ENCODE results near the gene IKZF2.

Gene IKZF2

DNA sequence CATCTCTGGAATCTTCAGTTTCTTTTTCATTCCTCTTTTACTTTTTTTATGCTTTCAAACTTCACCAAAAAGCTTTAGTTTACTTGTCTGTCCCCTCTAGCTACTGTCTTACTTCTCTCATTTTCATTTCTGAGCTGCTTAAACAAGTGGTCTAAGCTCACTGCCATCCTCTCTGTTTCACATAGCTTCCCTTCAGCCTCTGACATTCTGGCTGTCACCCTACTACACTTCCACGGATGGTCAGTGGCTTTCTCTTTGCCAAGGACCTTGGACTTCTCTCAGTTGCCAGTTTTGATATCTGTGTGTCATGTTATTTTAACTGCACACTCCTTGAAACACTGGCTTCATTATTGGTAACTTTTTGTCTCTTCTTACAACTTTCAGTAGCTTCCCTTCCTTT lies 176.1 kb downstream of the IKZF2 start:
- H3K9me3 Mint-ChIP-seq, result no peaks in the 10 kb centered on the region
- DNase-seq (ENCODE audit: low spot score), result no peak
- peaks cover 5% of the 10 kb centered on the region for H3K36me3 Mint-ChIP-seq (ENCODE audit: low read depth)
- no peak overlapping the region for H3K27ac Mint-ChIP-seq
- H3K27me3 Mint-ChIP-seq (ENCODE audit: low read depth), result peaks cover 22% of the 10 kb centered on the region
- peaks cover 25% of the 10 kb centered on the region for H3K4me1 Mint-ChIP-seq (ENCODE audit: low read depth)
- no peak overlapping the region for H3K4me3 Mint-ChIP-seq

DNA sequence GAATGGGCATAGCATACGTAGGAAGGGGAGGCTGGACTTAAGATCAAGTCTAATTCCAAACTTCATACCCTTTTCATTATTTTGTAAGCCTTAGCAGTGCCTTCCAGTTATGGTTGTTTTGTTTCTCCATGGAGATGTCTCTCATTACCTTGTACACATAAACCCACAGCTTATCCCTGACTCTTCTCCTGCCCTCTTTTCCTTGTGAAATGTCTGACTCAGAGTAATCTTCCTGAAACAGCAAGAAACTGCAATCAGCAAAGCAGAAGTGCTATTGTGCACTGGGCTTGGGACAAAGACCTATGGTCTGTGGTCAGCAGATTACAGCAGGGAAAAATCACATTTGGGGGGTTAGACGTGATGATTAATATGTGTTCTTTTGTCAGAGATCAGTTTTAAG lies 176.7 kb downstream of the IKZF2 start:
- no peak for DNase-seq (ENCODE audit: low spot score)
- peaks cover 21% of the 10 kb centered on the region for H3K4me1 Mint-ChIP-seq (ENCODE audit: low read depth)
- H3K36me3 Mint-ChIP-seq (ENCODE audit: low read depth), result peaks cover 7% of the 10 kb centered on the region
- H3K27me3 Mint-ChIP-seq (ENCODE audit: low read depth), result peaks cover 24% of the 10 kb centered on the region
- H3K4me3 Mint-ChIP-seq, result no peak overlapping the region
- H3K9me3 Mint-ChIP-seq, result no peaks in the 10 kb centered on the region
- no peak overlapping the region for H3K27ac Mint-ChIP-seq

DNA sequence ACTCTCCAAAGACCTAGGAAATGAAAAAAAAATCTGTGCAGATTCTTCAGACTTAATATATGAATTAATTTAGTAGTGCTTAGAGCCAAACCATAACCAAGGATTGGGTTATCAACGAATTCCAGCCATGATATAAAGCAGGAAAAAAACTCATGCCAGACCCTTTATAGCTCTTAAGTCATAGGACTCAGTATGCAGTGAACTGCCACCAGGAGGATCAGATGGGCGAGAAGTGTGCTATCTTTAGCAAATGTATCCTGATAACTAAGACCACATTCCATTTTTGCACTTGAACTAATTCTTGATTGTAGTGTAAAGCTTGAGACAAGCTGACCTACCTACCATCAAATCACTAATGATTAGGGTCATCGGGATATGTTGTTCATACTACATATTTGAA lies 178.1 kb downstream of the IKZF2 start:
- no peak for DNase-seq (ENCODE audit: low spot score)
- peaks cover 22% of the 10 kb centered on the region for H3K4me1 Mint-ChIP-seq (ENCODE audit: low read depth)
- H3K4me3 Mint-ChIP-seq, result no peak overlapping the region
- H3K9me3 Mint-ChIP-seq, result no peaks in the 10 kb centered on the region
- H3K36me3 Mint-ChIP-seq (ENCODE audit: low read depth), result peaks cover 7% of the 10 kb centered on the region
- peaks cover 24% of the 10 kb centered on the region for H3K27me3 Mint-ChIP-seq (ENCODE audit: low read depth)
- no peak overlapping the region for H3K27ac Mint-ChIP-seq

DNA sequence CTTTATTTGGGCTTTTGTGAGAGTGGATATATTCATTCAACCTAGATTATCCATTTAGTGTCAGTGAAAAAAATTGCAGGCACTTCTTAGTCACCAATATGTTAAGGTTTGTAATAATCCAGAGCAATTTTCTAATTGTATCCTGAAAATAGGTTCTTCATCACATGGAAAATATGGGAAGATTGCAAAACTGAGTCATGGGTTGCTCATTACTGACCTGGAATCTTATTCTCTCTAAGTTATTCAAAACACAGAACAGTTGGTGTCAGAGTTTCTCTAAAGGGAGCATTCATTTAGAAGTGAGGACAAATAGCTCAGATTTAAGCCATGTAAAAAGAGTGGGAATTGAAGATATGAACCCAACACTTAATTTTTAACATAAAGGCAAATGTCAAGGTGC lies 181.3 kb downstream of the IKZF2 start:
- Mint-ChIP-seq H3K27ac (no peak overlapping the region), H3K9me3 (no peaks in the 10 kb centered on the region), H3K36me3 (ENCODE audit: low read depth) (peaks cover 4% of the 10 kb centered on the region), H3K4me1 (ENCODE audit: low read depth) (peaks cover 27% of the 10 kb centered on the region), H3K4me3 (no peak overlapping the region), H3K27me3 (ENCODE audit: low read depth) (peaks cover 9% of the 10 kb centered on the region)
- no peak for DNase-seq (ENCODE audit: low spot score)

DNA sequence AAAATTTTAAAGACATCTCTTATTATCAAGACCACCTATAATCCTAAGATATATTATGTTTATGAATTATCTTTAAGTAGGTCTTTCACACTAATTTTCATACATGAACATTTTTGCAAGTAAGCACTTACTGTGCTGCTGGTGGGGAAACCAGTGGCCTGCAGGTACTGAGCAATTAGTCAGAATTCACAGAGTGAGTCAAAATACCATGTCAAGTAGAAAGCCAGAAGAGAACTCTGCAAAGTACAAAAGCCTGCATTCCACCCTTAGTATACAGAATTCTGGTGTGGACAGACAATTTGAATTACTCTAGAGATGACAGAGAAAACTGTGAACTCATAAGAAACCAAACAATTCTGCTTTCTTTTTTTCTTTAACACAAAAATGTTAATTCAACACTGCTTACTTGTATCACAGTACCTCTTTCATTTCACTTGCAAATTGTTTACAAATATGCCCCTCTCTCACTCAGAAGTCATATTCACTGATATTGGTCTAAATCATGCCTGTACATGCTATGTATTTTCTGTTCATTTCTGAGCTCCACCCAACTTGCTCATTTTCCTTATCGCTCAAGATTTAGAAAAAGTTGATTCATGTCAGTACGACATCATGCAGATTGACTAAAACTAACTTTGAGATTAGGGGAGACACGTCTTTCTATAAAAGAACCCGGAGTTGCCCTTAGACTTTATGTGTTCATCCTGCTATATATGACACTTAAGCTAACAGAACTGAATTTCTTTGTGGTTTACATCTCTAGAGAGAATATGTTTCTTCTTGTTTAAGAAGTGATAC lies 182.9 kb downstream of the IKZF2 start:
- H3K27me3 Mint-ChIP-seq (ENCODE audit: low read depth), result peaks cover 9% of the 10 kb centered on the region
- no peaks in the 10 kb centered on the region for H3K9me3 Mint-ChIP-seq
- DNase-seq (ENCODE audit: low spot score), result peak; percentile 24
- H3K27ac Mint-ChIP-seq, result peak overlapping the region; percentile 66
- H3K4me3 Mint-ChIP-seq, result peak overlapping the region; percentile 55
- H3K4me1 Mint-ChIP-seq (ENCODE audit: low read depth), result peaks cover 26% of the 10 kb centered on the region
- H3K36me3 Mint-ChIP-seq (ENCODE audit: low read depth), result peaks cover 4% of the 10 kb centered on the region

DNA sequence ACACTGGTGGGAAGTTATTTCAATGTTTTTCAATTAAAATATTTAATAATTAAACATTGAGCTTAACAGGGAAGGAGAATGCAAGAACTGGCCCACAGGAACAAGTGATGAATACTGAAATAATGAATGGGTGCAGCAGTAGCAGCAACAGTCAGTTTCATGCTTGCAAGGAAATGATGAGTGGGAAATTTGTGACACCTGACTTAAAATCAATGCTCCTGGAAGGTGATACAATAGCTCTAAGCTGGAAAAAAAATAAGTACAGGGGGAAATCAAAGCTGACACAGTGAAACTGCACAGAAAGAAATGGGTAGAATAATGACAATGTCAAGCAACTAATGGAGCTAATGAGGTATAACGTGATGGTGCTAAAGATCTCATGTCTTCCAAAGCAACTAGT lies 184.5 kb downstream of the IKZF2 start:
- H3K9me3 Mint-ChIP-seq, result peaks cover 4% of the 10 kb centered on the region
- H3K27me3 Mint-ChIP-seq (ENCODE audit: low read depth), result peaks cover 6% of the 10 kb centered on the region
- H3K27ac Mint-ChIP-seq, result no peak overlapping the region
- no peak for DNase-seq (ENCODE audit: low spot score)
- H3K4me3 Mint-ChIP-seq, result no peak overlapping the region
- H3K36me3 Mint-ChIP-seq (ENCODE audit: low read depth), result peaks cover 8% of the 10 kb centered on the region
- H3K4me1 Mint-ChIP-seq (ENCODE audit: low read depth), result peaks cover 26% of the 10 kb centered on the region

DNA sequence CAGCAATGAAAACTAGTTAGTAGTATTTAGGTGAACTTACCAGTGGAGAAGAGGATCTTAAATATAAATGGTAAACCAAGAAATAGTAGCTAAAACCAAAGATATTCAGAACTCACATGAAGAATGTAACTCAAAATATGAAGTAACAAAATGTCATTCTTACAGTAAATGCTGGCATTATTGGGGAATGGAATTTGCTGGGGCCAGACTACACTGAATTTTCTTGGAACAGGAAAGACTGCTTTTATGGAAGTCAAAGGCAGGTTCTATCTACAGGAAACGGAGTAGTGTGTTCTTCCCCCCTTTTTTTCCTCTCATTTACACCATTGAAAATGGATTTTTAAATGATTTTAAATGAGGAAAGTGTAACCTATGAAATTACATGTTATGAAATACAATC lies 188.7 kb downstream of the IKZF2 start:
- peaks cover 4% of the 10 kb centered on the region for H3K9me3 Mint-ChIP-seq
- no peaks in the 10 kb centered on the region for H3K27me3 Mint-ChIP-seq (ENCODE audit: low read depth)
- no peak overlapping the region for H3K4me3 Mint-ChIP-seq
- H3K4me1 Mint-ChIP-seq (ENCODE audit: low read depth), result peaks cover 35% of the 10 kb centered on the region
- no peak overlapping the region for H3K27ac Mint-ChIP-seq
- DNase-seq (ENCODE audit: low spot score), result no peak
- peaks cover 18% of the 10 kb centered on the region for H3K36me3 Mint-ChIP-seq (ENCODE audit: low read depth)

DNA sequence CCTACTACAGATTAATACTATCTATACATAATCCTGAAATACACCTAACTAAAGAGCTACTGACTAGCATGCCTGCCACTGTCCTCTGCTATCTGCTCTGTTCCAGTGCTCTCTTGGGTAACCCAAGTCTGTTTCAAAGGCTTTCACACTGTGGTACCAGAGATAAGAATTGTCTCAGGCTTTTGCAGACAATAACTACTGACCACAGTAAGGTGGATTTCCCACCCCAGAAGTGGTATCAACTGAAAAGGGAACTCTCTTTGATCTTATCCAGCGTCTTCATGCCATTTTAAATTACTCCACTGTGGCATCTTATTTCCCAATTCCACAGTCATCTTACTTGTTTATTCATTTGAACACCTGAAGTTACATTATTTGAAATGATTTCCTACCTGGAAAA lies 190.2 kb downstream of the IKZF2 start:
- no peak overlapping the region for H3K4me3 Mint-ChIP-seq
- peaks cover 20% of the 10 kb centered on the region for H3K36me3 Mint-ChIP-seq (ENCODE audit: low read depth)
- H3K27me3 Mint-ChIP-seq (ENCODE audit: low read depth), result no peaks in the 10 kb centered on the region
- no peak for DNase-seq (ENCODE audit: low spot score)
- H3K4me1 Mint-ChIP-seq (ENCODE audit: low read depth), result peaks cover 42% of the 10 kb centered on the region
- peaks cover 8% of the 10 kb centered on the region for H3K9me3 Mint-ChIP-seq
- no peak overlapping the region for H3K27ac Mint-ChIP-seq

DNA sequence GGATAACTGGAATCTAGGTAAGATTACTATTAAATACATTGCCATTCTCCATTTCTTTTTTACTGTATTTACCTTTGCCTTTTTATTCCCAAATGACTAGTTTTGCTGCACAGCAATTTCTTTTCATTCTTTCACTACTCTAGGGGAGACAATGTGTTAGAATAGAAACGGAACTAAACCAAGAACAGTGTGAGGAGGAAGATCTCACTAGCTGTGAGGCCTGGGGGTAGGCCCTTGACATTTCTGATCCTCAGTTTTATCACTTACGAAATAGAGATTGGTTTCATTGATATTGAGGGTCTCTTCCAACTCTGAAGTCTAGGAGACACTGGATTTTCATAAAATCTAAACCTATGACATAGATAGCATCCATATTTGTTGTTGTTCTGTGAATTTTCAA lies 191.1 kb downstream of the IKZF2 start:
- peak overlapping the region; percentile 15 for H3K27ac Mint-ChIP-seq

DNA sequence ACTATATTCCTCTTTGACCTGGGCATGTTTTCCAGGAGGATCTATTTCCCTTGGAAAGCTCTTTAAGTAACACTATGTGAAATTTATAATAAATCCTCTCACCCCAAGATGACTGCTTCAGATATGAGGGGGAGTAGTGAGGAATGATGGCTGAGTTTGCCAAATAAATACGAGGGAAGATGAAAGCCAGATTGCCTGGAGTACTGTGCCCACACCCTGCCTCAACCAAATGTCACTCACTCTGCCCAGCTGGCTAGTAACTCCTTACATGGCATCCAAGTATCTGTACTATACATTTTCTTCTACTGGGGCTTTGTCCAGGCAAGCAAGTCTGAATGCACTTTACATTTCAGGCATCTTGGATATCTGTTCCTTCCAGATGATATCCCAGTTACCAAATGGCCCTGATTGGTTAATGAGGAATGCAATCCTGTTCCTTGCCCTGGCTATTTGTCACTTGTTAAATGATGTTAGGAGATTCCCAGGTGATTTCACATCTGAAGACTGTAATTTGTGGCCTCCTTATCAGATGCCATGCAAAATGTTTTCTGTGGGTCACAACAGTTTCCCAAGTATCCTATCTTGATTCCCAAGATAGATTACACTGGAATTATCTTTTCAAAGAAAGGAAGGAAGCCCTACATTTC lies 191.8 kb downstream of the IKZF2 start:
- H3K27me3 Mint-ChIP-seq (ENCODE audit: low read depth), result no peaks in the 10 kb centered on the region
- peaks cover 44% of the 10 kb centered on the region for H3K4me1 Mint-ChIP-seq (ENCODE audit: low read depth)
- no peak for DNase-seq (ENCODE audit: low spot score)

More for the DNA sequence above, 191.1 kb downstream of the IKZF2 start:
- peaks cover 44% of the 10 kb centered on the region for H3K4me1 Mint-ChIP-seq (ENCODE audit: low read depth)
- no peaks in the 10 kb centered on the region for H3K27me3 Mint-ChIP-seq (ENCODE audit: low read depth)
- H3K9me3 Mint-ChIP-seq, result peaks cover 8% of the 10 kb centered on the region
- no peak overlapping the region for H3K4me3 Mint-ChIP-seq
- DNase-seq (ENCODE audit: low spot score), result no peak
- H3K36me3 Mint-ChIP-seq (ENCODE audit: low read depth), result peaks cover 20% of the 10 kb centered on the region

DNA sequence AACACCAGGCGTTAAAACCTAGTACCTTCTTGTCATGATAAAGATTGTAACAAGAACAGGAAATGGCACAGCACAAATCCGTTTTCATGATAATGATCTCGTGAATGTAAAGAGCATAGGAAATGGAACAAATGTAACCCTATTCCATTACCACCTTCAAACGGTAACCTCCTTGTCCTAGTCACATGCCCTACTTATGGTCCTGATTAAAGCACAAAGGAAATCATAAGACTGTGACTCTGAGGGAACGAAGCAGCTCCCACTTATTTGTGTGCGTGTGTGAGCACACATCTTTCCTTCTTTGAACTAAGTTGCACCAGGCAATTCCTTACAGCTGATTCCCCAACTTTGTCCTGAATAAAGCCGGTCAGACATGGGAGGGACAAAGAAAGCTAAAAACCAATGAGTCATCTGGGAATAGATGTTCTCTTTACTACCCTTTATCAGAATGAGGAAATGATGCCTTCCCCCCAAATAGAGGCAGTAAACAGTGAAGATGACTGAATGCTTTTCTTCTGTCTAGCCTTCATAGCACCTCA lies 192.6 kb downstream of the IKZF2 start:
- Mint-ChIP-seq H3K27me3 (ENCODE audit: low read depth) (no peaks in the 10 kb centered on the region), H3K4me1 (ENCODE audit: low read depth) (peaks cover 44% of the 10 kb centered on the region), H3K27ac (peak overlapping the region; percentile 66), H3K36me3 (ENCODE audit: low read depth) (peaks cover 20% of the 10 kb centered on the region), H3K4me3 (peak overlapping the region; percentile 51), H3K9me3 (peaks cover 8% of the 10 kb centered on the region)
- no peak for DNase-seq (ENCODE audit: low spot score)

More for the DNA sequence above, 191.8 kb downstream of the IKZF2 start:
- Mint-ChIP-seq H3K36me3 (ENCODE audit: low read depth) (peaks cover 20% of the 10 kb centered on the region), H3K4me3 (no peak overlapping the region), H3K27ac (peak overlapping the region; percentile 51), H3K9me3 (peaks cover 8% of the 10 kb centered on the region)

DNA sequence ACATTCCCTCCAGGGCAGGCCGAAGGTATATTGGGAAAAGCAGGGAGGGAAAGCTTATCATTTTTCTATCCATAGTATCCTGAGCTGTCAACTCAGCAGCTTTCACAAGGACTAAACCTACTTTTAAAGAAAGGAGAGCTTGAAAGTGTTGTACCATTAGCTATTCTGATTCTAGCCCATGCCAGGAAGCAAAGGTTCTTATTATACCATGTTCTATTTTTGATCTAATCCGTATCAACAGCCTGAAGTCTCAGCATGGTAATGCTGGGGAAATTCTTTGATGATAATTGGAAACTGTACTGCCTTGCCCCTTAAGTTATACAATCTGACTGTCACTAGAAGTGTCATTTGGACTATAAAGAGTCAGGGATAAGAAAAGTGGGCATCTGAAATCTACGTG lies 193.3 kb downstream of the IKZF2 start:
- Mint-ChIP-seq H3K4me1 (ENCODE audit: low read depth) (peaks cover 49% of the 10 kb centered on the region), H3K9me3 (peaks cover 13% of the 10 kb centered on the region), H3K27ac (peak overlapping the region; percentile 73), H3K4me3 (peak overlapping the region; percentile 51), H3K36me3 (ENCODE audit: low read depth) (peaks cover 21% of the 10 kb centered on the region), H3K27me3 (ENCODE audit: low read depth) (no peaks in the 10 kb centered on the region)
- DNase-seq (ENCODE audit: low spot score), result no peak

DNA sequence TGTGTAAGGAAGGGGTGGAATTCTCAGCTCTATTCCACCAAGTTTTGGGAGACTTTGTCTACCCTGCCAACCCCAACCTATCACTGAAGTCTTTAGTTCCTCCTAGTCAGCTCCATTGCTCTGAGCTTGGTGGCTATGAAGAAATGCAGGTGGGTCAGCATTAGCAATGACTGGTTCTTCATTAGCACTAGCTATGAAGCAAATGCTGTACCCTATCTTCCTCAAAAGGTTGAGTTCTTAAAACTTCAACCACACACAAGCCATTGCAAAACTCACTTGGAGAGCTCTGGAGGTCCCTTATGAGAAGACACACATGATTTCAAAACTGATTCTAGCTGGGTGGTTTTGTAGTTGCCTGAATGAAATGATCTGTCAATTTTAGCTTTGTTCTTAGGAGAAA lies 193.8 kb downstream of the IKZF2 start:
- Mint-ChIP-seq H3K27ac (peak overlapping the region; percentile 73), H3K27me3 (ENCODE audit: low read depth) (no peaks in the 10 kb centered on the region), H3K36me3 (ENCODE audit: low read depth) (peaks cover 21% of the 10 kb centered on the region), H3K4me3 (peak overlapping the region; percentile 51), H3K4me1 (ENCODE audit: low read depth) (peaks cover 51% of the 10 kb centered on the region), H3K9me3 (peaks cover 13% of the 10 kb centered on the region)
- no peak for DNase-seq (ENCODE audit: low spot score)
